K562 (cell line): Measurements from ENCODE around the gene MYMX. TPM values are rescaled to one million over a fixed set of nuclear protein-coding genes. Genes with fewer than 3 reads are reported as not detected.

Source experiments
- CAMTA2 ChIP-seq: fragments of 250-450 bp; sonication (Bioruptor Pico); conservative IDR thresholded peaks from 2 replicates; pipeline ENCODE4 v1.5.1; 2022
- CHD7 ChIP-seq: fragments of 200-600 bp; sonication (generic); IDR thresholded peaks from one replicate; pipeline ENCODE4 v1.6.1; 2012; ENCODE audit warnings: mild to moderate bottlenecking, low read depth, low read length, inconsistent platforms
- E4F1 ChIP-seq: fragments of 250-450 bp; sonication (Bioruptor Pico); IDR thresholded peaks from 2 replicates; pipeline ENCODE4 v1.5.0; 2021; ENCODE audit warnings: mild to moderate bottlenecking, borderline replicate concordance
- ETV6 ChIP-seq, 3 experiments: fragments of 150-350 bp in 1 of 3; sonication (generic) in 1 of 3; formaldehyde crosslinking in 1 of 3; IDR thresholded peaks; 2 replicates each; pipeline versions ENCODE4 v1.6.1 to v1.8.0; 2014 to 2022; ENCODE audit warnings: borderline replicate concordance in 2 of 3, low read depth in 2 of 3, antibody characterized with exemption in 1 of 3, low read length in 1 of 3, mild to moderate bottlenecking in 1 of 3, missing genetic modification reagents in 1 of 3
- HDAC2 ChIP-seq: fragments of 450-650 bp; IDR thresholded peaks from 2 replicates; pipeline ENCODE4 v1.6.1; 2016; ENCODE audit warnings: mild to moderate bottlenecking
- HDGF ChIP-seq: fragments of 450-650 bp; IDR thresholded peaks from 2 replicates; pipeline ENCODE4 v1.6.1; 2016
- MED1 ChIP-seq: sonication (generic); formaldehyde crosslinking; IDR thresholded peaks from 2 replicates; pipeline ENCODE4 v1.8.1; 2023; ENCODE audit warnings: missing genetic modification reagents, borderline replicate concordance
- MTF1 ChIP-seq: fragments of 250-450 bp; sonication (Bioruptor Pico); IDR thresholded peaks from 2 replicates; pipeline ENCODE4 v1.9.0; 2021; ENCODE audit warnings: moderate library complexity, mild to moderate bottlenecking, inconsistent platforms, borderline replicate concordance
- PURB ChIP-seq: sonication (generic); formaldehyde crosslinking; IDR thresholded peaks from 2 replicates; pipeline ENCODE4 v1.9.0; 2021; ENCODE audit warnings: low read depth, mild to moderate bottlenecking, missing genetic modification reagents
- SRSF1 ChIP-seq: fragments of 200-400 bp; formaldehyde crosslinking; IDR thresholded peaks from 2 replicates; pipeline ENCODE4 v1.6.1; 2017; ENCODE audit warnings: mild to moderate bottlenecking, low read depth, low read length, moderate library complexity
- XRCC4 ChIP-seq: IDR thresholded peaks from one replicate; pipeline ENCODE4 v1.6.1; 2011; ENCODE audit not compliant: insufficient read depth, insufficient read length; ENCODE audit errors: extremely low read depth
- ZNF253 ChIP-seq: fragments of 250-450 bp; sonication (Bioruptor Pico); conservative IDR thresholded peaks from 2 replicates; pipeline ENCODE4 v1.6.1; 2021; ENCODE audit warnings: mild to moderate bottlenecking
- ZNF79 ChIP-seq: fragments of 250-450 bp; sonication (Bioruptor Pico); IDR thresholded peaks from 2 replicates; pipeline ENCODE4 v1.4.0; 2020; ENCODE audit warnings: low read depth, mild to moderate bottlenecking, moderate library complexity
- polyA plus RNA-seq, 8 experiments: library from polyadenylated mRNA; depleted of rRNA in 4 of 8; stranded (reverse) in 5 of 8; unstranded in 3 of 8; fragments of >200 nt; fragmentation: Nextera tagmentation in 2 of 8; fragmentation: Illumina TruSeq in 1 of 8; extraction: Ambion mirVana in 2 of 8; extraction: Trizol in 1 of 8; gene quantifications; 2 replicates each; pipeline versions ENCODE4 v1.2.1 to v1.2.3, GENCODE V29; 2011 to 2014; ENCODE audit warnings: inconsistent platforms in 1 of 8, missing spikeins in 1 of 8
- total RNA-seq, 7 experiments: library from RNA; depleted of rRNA in 6 of 7; stranded (reverse); fragments of >200 nt in 6 of 7; fragmentation: Illumina TruSeq in 2 of 7; extraction: Trizol in 2 of 7; gene quantifications; 2 replicates each; pipeline versions ENCODE4 v1.2.1 to v1.2.3, GENCODE V29; 2011 to 2021; ENCODE audit warnings: low replicate concordance in 1 of 7

The MYMX gene
- total and polyA plus RNA-seq, 9 of the 15 experiments (the other 6 are each of a cell fraction or from before 2014, with no cell fraction given): 0.12 TPM; not detected in 8

GRCh38 chr6:44264154-44265006, 47.7 kb downstream of the MYMX start (continued):
- TF ChIP-seq CHD7 (no peak), HDGF (no peak), MTF1 (no peak), ZNF253 (CRISPR knock-in tag) (no peak), ETV6 (IDR thresholded peaks at IDR 0.05; ENCODE audit: borderline replicate concordance in 1 of 2, low read depth in 2 of 2, low read length in 1 of 2) (0 out of 4 replicates have a peak, but pooled peaks of 1 of the 2 experiments have one; percentile 29), ETV6 (CRISPR knock-in tag; IDR thresholded peaks at IDR 0.05; ENCODE audit: borderline replicate concordance) (no peak), SRSF1 (no peak), CAMTA2 (no peak), ZNF79 (no peak), HDAC2 (peak; percentile 42; the same call in 1 of the 2 replicates), PURB (CRISPR knock-in tag) (no peak), E4F1 (CRISPR knock-in tag) (no peak), XRCC4 (no peak), MED1 (CRISPR knock-in tag) (no peak)
